Subcutaneous abdominal adipose tissue (tissue), 5 donors: Measurements from ENCODE around the gene MCMBP.
"Not testable (repeated sequence)": the region's sequence is repeated elsewhere in the genome, so short reads cannot be mapped to it uniquely, and the experiment has no call there.

ENCODE experiments used
- H3K27ac ChIP-seq: one replicate; pipeline ENCODE4 v1.7.0; 2013; ENCODE audit warnings: low read depth, mild to moderate bottlenecking, inconsistent platforms, low read length, moderate library complexity
- H3K27me3 ChIP-seq, 5 donors: one replicate each; pipeline ENCODE4 v1.7.0; 2013; ENCODE audit warnings: low read length in 5 of 5, inconsistent platforms in 1 of 5; ENCODE audit not compliant: control insufficient read depth in 5 of 5, insufficient read depth in 4 of 5
- H3K36me3 ChIP-seq, 5 donors: one replicate each; pipeline ENCODE4 v1.7.0; 2013; ENCODE audit warnings: low read length in 5 of 5; ENCODE audit not compliant: control insufficient read depth in 5 of 5, insufficient read depth in 5 of 5
- H3K4me1 ChIP-seq, 5 donors: one replicate each; pipeline ENCODE4 v1.7.0; 2013; ENCODE audit warnings: low read length in 5 of 5, mild to moderate bottlenecking in 3 of 5, moderate library complexity in 1 of 5; ENCODE audit not compliant: control insufficient read depth in 5 of 5, insufficient read depth in 5 of 5
- H3K4me3 ChIP-seq, 5 donors: one replicate each; pipeline ENCODE4 v1.7.0; 2013; ENCODE audit warnings: low read length in 5 of 5, low read depth in 1 of 5
- H3K9ac ChIP-seq, 5 donors: one replicate each; pipeline ENCODE4 v1.7.0; 2013; ENCODE audit warnings: low read length in 5 of 5, mild to moderate bottlenecking in 4 of 5, moderate library complexity in 3 of 5
- H3K9me3 ChIP-seq, 5 donors: one replicate each; pipeline ENCODE4 v1.7.0; 2013; ENCODE audit warnings: low read length in 5 of 5; ENCODE audit not compliant: control insufficient read depth in 5 of 5
- donor health status: healthy.
- donor health status: healthy.
- donor health status: healthy.
- donor health status: healthy.
- donor health status: healthy.

The MCMBP gene

DNA sequence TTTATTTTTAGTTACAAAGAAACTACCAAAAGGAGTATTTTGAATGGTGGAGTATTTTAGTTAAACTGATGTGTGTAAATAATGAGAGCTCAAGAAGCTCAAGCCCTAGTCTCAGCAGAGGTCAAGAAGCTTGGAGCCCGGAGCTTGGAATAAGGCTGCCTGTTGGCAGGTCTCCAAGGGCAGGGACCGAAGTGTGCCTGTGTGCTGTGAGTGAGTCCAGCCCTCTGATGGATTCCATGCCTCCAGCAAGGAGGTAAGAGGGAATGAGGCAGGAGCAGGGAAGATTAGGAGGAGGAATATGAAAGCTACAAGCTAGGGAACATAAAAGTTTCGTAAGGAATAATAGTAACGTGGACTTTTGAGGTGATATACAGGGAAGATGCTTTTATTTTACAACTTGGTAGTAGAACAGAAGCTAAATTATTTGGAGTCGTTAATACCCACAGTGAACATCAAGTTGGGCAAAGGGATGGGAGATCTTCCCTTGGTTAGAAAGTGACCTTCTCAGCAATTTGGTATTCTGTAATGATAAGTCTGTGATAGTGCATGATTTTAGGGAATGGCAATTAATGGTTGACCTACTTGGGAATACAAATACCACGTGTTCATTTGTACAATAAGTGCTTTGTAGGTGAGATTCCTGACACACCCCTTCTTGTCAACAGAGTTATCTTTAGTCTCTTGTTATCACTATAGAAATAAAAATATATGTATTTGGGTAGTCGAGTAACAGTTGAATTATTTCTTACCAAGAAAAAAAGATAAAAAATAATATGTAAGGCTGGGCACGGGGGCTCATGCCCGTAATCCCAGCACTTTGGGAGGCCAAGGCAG, 24.5 kb upstream of the MCMBP start:
- no peak overlapping the region for H3K4me3 ChIP-seq
- peaks cover 8 to 24% (median 14%) of the 10 kb centered on the region in 5 donors for H3K36me3 ChIP-seq
- peak overlapping the region; percentile 74 for H3K27ac ChIP-seq
- no peaks in the 10 kb centered on the region for H3K27me3 ChIP-seq
- H3K9ac ChIP-seq = peak overlapping the region in 1 of 5 donors; percentile 38
- peaks cover 3 to 39% (median 31%) of the 10 kb centered on the region in 5 donors for H3K4me1 ChIP-seq
- H3K9me3 ChIP-seq = no peaks in the 10 kb centered on the region

DNA sequence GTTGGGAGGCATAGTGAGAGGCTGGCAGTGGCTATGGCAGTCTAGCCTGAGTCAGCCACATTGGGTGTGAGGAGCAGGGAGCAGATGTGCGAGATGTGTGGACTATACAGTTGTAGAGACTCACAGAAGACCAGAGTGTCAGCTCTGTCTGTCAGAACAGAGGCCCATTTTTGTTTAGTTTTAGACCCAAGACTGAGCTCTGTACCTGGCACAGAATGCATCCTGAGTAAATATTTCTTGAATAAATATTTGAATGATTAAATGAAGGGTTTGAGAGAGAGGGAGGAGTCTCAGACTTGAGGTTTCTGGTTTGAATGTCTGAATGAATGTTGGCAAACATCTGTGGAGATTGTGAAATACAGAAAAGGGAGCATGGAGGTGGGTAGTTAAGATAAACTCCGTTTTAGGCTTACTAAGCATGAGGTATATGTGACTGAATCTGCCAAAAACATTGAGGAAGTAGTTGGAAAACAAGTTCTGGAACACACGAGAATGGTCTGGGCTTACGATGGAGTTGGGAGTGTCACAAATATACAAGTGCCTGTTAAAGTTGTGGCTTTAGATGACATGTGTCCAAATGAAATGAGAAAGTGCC, 23.5 kb upstream of the MCMBP start:
- H3K4me3 ChIP-seq = no peak overlapping the region
- peaks cover 3 to 46% (median 38%) of the 10 kb centered on the region in 5 donors for H3K4me1 ChIP-seq
- H3K9me3 ChIP-seq = no peaks in the 10 kb centered on the region
- H3K27me3 ChIP-seq = no peaks in the 10 kb centered on the region
- H3K27ac ChIP-seq = peak overlapping the region; percentile 74
- peak overlapping the region in 4 of 5 donors; percentile 6 to 43 (median 22) for H3K9ac ChIP-seq
- peaks cover 8 to 24% (median 14%) of the 10 kb centered on the region in 5 donors for H3K36me3 ChIP-seq

DNA sequence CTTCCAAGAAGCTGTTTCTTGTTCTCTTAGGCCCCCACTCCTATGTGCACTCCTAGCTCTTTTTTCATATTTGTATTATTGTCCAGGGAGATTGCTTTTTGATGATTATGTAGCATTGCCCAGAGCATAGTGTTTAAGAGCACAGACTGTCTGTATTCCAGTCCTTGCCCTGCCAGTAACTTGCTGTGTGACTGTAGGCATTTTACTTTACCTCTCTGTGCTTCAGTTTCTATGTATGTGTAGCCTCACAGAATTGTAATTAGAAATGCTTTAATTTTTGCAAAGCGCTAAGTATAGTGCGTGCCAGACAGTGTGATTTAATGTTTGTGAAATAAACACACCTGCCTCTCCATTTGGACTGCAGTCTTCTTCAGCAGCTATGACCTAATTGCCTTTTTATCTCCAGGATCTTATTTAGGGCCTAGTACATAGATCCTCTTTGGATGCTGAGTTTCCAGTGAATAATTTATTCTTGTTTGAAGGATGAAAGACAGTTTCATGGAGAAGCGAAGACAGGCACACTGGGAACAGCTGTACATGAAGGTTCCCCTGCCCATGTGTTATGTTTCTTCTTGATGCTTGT, 21.3 kb upstream of the MCMBP start:
- Histone ChIP-seq H3K4me3 (peak overlapping the region in 1 of 5 donors; percentile 30), H3K4me1 (peaks cover 3 to 46% (median 38%) of the 10 kb centered on the region in 5 donors), H3K27me3 (no peaks in the 10 kb centered on the region), H3K27ac (no peak overlapping the region), H3K9ac (peak overlapping the region in 1 of 5 donors; percentile 31), H3K9me3 (no peaks in the 10 kb centered on the region), H3K36me3 (peaks cover 2 to 19% (median 10%) of the 10 kb centered on the region in 5 donors)

DNA sequence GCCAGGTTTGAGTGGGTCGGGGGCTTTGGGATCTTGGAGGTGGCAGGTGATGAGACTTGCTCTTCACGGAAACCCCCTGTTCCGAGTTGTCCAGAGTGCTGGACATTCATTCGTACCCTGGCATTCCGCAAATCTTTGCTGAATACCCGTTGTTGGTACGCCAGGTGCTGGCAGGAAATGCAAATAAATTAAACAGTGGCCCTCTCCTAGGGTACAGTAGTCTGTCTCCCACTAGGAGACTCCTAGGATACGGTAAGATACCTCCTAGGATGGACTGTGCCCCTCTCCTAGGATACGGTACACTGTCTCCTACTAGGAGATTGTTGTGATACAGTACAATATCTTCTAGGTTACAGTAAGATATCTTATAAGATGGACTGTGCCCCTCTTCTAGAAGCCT, 20.4 kb upstream of the MCMBP start:
- H3K4me3 ChIP-seq = peak overlapping the region; percentile 77 to 99 (median 96)
- H3K36me3 ChIP-seq = peaks cover 0 to 11% (median 4%) of the 10 kb centered on the region in 5 donors
- peak overlapping the region; percentile 84 to 97 (median 93) for H3K9ac ChIP-seq
- H3K4me1 ChIP-seq = peaks cover 3 to 46% (median 38%) of the 10 kb centered on the region in 5 donors
- no peaks in the 10 kb centered on the region for H3K27me3 ChIP-seq
- H3K9me3 ChIP-seq = no peaks in the 10 kb centered on the region
- peak overlapping the region; percentile 89 for H3K27ac ChIP-seq

DNA sequence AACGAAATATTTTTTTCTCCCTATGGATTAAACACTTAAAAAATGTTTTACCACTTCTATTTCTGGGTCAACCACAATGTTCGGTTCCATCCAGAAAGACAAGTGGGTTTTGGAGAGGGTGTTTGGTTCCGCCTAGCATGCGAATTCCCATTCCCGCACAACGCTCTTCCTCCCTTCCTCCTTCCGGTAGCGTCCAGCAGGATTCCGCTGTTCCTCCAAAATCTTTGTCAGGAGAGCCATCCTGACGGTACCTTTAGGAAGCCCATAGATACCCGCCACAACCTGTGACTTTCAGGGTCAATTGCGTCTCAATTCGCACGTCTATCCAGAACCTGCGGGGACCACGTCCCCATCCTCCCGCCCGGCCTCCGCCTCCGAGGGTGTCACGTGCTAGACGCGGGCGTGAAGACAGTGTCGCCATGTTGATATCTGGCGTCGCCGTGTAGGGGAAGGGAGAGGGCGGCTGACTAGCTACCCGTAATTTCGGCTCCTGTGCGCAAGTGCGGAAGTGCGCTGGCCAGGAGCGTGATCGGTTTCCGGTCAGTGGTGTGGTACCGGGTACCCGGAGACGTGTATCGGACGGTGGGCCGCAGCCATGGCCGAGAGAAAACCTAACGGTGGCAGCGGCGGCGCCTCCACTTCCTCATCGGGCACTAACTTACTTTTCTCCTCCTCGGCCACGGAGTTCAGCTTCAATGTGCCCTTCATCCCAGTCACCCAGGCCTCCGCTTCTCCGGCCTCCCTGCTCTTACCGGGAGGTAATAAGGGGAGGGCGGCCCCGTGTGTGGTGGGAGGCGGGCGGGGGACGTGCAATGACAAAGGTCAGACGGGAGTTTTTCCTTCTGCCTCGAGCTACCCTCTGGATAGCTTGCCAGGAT, 19.8 kb upstream of the MCMBP start, which contains the start of gene SEC23IP:
Gene SEC23IP (plus strand): TSS at position 543 of the 878 bp plus-strand sequence. CDS start 53 bp downstream, at position 596.
- Histone ChIP-seq H3K9ac (peak within 1 kb of the TSS; percentile 84 to 97 (median 93)), H3K9me3 (no peaks in the 10 kb centered on the region), H3K4me3 (peak within 1 kb of the TSS; percentile 77 to 99 (median 98)), H3K4me1 (peaks cover 3 to 46% (median 38%) of the 10 kb centered on the region in 5 donors), H3K36me3 (peaks cover 0 to 11% (median 4%) of the 10 kb centered on the region in 5 donors), H3K27ac (peak within 1 kb of the TSS; percentile 89), H3K27me3 (no peaks in the 10 kb centered on the region)

DNA sequence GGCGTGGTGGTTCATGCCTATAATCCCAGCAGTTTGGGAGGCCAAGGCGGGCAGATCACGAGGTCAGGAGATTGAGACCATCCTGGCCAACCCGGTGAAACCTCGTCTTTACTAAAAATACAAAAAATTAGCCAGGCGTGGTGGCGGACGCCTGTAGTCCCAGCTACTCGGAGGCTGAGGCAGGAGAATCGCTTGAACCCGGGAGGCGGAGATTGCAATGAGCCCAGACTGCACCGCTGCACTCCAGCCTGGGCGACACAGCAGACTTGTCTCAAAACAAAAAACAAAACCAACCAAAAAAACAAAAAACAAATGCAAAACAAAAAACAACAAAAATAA, 19.2 kb upstream of the MCMBP start:
- H3K9me3 ChIP-seq, H3K27me3 ChIP-seq: not testable (repeated sequence)
- Histone ChIP-seq H3K9ac (peak overlapping the region in 4 of 5 donors; percentile 53 to 97 (median 78)), H3K4me1 (peaks cover 3 to 41% (median 34%) of the 10 kb centered on the region in 5 donors), H3K4me3 (peak overlapping the region; percentile 77 to 99 (median 98)), H3K36me3 (peaks cover 0 to 11% (median 4%) of the 10 kb centered on the region in 5 donors), H3K27ac (peak overlapping the region; percentile 89)

DNA sequence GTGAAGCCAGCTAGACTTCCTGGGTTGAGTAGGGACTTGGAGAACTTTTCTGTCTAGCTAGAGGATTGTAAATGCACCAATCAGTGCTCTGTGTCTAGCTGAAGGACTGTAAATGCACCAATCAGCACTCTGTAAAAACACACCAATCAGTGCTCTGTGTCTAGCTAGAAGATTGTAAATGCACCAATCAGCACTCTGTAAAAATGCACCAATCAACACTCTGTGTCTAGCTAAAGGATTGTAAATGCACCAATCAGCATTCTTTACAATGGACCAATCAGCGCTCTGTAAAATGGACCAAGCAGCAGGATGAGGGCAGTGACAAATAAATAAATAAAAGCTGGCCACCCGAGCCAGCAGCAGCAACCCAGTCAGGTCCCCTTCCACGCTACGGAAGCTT, 17.7 kb upstream of the MCMBP start:
- H3K36me3 ChIP-seq, H3K27me3 ChIP-seq: not testable (repeated sequence)
- peaks cover 3 to 26% (median 21%) of the 10 kb centered on the region in 5 donors for H3K4me1 ChIP-seq

DNA sequence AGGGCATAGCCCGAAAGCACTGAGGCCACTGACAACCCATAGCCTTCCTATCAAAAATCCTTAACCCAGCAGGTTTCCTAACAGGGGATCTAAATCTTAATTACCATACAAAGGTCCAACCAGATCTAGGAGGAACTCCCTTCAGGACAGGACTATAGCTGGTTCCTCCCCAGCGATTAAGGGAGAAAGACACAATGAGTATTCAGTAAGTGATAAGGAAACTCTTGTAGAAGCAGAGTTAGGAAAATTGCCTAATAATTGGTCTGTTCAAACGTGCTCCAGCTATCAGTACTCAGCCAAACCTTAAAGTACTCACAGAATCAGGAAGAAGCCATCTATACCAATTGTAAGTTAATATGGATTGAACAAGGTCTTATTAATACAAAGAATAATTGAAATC, 16.6 kb upstream of the MCMBP start:
- H3K36me3 ChIP-seq, H3K9ac ChIP-seq, H3K27ac ChIP-seq, H3K9me3 ChIP-seq, H3K27me3 ChIP-seq, H3K4me3 ChIP-seq: not testable (repeated sequence)
- H3K4me1 ChIP-seq = peaks cover 3 to 22% (median 19%) of the 10 kb centered on the region in 5 donors

More for the DNA sequence above, 17.7 kb upstream of the MCMBP start:
- not testable (repeated sequence) for H3K27ac ChIP-seq, H3K9me3 ChIP-seq, H3K9ac ChIP-seq, H3K4me3 ChIP-seq

DNA sequence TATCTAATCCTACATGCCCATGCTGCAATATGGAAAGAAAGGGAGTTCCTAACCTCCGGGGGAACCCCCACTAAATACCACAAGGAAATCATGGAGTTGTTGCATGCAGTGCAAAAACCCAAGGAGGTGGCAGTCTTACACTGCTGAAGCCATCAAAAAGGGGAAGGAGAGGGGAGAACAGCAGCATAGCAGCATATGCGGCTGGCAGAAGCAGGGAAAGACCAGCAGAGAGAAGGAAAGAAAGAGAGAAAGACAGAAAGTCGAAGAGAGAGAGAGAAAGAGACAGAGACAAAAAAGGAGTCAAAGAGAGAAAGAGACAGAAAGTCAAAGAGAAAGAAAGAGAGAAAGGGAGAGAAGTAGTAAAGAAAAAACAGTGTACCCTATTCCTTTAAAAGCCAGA, 16.1 kb upstream of the MCMBP start:
- not testable (repeated sequence) for H3K36me3 ChIP-seq, H3K9ac ChIP-seq, H3K4me3 ChIP-seq, H3K27me3 ChIP-seq, H3K27ac ChIP-seq, H3K9me3 ChIP-seq
- peaks cover 3 to 17% (median 14%) of the 10 kb centered on the region in 5 donors for H3K4me1 ChIP-seq
